Endothelial cell of umbilical vein (primary cell): ENCODE data around the gene SBK1. TPM values are rescaled to one million over a fixed set of nuclear protein-coding genes. Genes with fewer than 3 reads are reported as not detected.

Experiments
- BruUV-seq: library from RNA; stranded (reverse); fragments of 400-500 nt; replicated peaks from 2 replicates; lab custom pipeline; 2021; lab: Mats Ljungman, UMichigan
- CTCF ChIA-PET: fragments of 300-600, 350-600 bp; sonication (Branson Sonifier 250); formaldehyde crosslinking; loops from one replicate; lab custom pipeline; 2021; ENCODE audit warnings: antibody characterized with exemption, inconsistent platforms; lab: Charles Lee
- POLR2A ChIA-PET: fragments of 300-600, 350-600 bp; sonication (Branson Sonifier 250); formaldehyde crosslinking; loops from one replicate; lab custom pipeline; 2021; ENCODE audit warnings: antibody characterized with exemption, inconsistent platforms; lab: Charles Lee
- DNase-seq: peaks from one replicate; pipeline ENCODE4 v3.0.0-alpha.2; 2011; ENCODE audit warnings: low read depth, low spot score
- FAIRE-seq: peaks from 2 replicates; lab custom pipeline; 2011; peaks lifted over from hg19 to GRCh38; lab: Jason Lieb, UNC
- H2AFZ ChIP-seq: 2 replicates; pipeline ENCODE4 v1.6.0; 2012; ENCODE audit warnings: low read depth, low read length, control low read depth, inconsistent platforms
- H3K27ac ChIP-seq: 2 replicates; pipeline ENCODE4 v1.5.1; 2011; ENCODE audit warnings: low read depth, mild to moderate bottlenecking, control low read depth, low read length, moderate library complexity; ENCODE audit not compliant: insufficient read depth
- H3K27me3 ChIP-seq, 2 experiments: 2 replicates each; pipeline versions ENCODE4 v1.6.0 to v1.6.1; 2011; ENCODE audit warnings: low read length in 2 of 2, mixed read lengths in 1 of 2; ENCODE audit not compliant: control insufficient read depth in 2 of 2, insufficient read depth in 2 of 2
- H3K36me3 ChIP-seq, 2 experiments: 2 replicates in 1 of 2; 3 replicates in 1 of 2; pipeline ENCODE4 v1.5.1; 2011; ENCODE audit warnings: low read length in 2 of 2, mild to moderate bottlenecking in 1 of 2, moderate library complexity in 1 of 2; ENCODE audit not compliant: control insufficient read depth in 2 of 2, insufficient read depth in 2 of 2; ENCODE audit errors: extremely low read depth in 1 of 2
- H3K4me1 ChIP-seq: 3 replicates; pipeline ENCODE4 v1.5.1; 2011; ENCODE audit warnings: mild to moderate bottlenecking, low read length; ENCODE audit not compliant: control insufficient read depth, insufficient read depth; ENCODE audit errors: extremely low read depth
- H3K4me2 ChIP-seq: 2 replicates; pipeline ENCODE4 v1.6.1; 2011; ENCODE audit warnings: low read length, control low read depth, mixed read lengths; ENCODE audit not compliant: insufficient read depth
- H3K4me3 ChIP-seq, 3 experiments: fragments of 200-600 bp in 1 of 3; sonication (generic), shearing (Covaris generic) in 1 of 3; replicated peaks in 1 of 3; 2 replicates each; pipeline ENCODE4 v1.5.1; 2011 to 2016; ENCODE audit warnings: control low read depth in 3 of 3, low read length in 3 of 3, mild to moderate bottlenecking in 2 of 3, inconsistent platforms in 1 of 3, low read depth in 1 of 3, moderate library complexity in 1 of 3; ENCODE audit not compliant: insufficient read depth in 1 of 3
- H3K79me2 ChIP-seq: 2 replicates; pipeline ENCODE4 v1.6.0; 2012; ENCODE audit warnings: low read length, inconsistent platforms; ENCODE audit not compliant: control insufficient read depth, insufficient read depth
- H3K9ac ChIP-seq: replicated peaks from 2 replicates; pipeline ENCODE3; 2011; ENCODE audit warnings: low read length, control low read depth; ENCODE audit not compliant: insufficient read depth; ENCODE audit errors: extremely low read depth
- H3K9me1 ChIP-seq: replicated peaks from 3 replicates; pipeline ENCODE4 v1.6.0; 2011; ENCODE audit warnings: mild to moderate bottlenecking, low read length; ENCODE audit not compliant: control insufficient read depth, insufficient read depth; ENCODE audit errors: extremely low read depth
- H3K9me3 ChIP-seq: replicated peaks from 2 replicates; pipeline ENCODE4 v1.5.1; 2012; ENCODE audit warnings: low read length, inconsistent platforms; ENCODE audit not compliant: control insufficient read depth, insufficient read depth
- H4K20me1 ChIP-seq: replicated peaks from 2 replicates; pipeline ENCODE3; 2011; ENCODE audit warnings: mild to moderate bottlenecking, low read length; ENCODE audit not compliant: control insufficient read depth, insufficient read depth; ENCODE audit errors: extremely low read depth
- EZH2 ChIP-seq: IDR thresholded peaks from 2 replicates; pipeline ENCODE4 v1.6.1; 2012; ENCODE audit warnings: borderline replicate concordance, low read depth, mild to moderate bottlenecking, moderate library complexity, low read length, inconsistent platforms; ENCODE audit not compliant: severe bottlenecking
- FOS ChIP-seq: IDR thresholded peaks from 2 replicates; pipeline ENCODE4 v1.6.1; 2011; ENCODE audit warnings: mild to moderate bottlenecking, low read length, moderate library complexity, borderline replicate concordance; ENCODE audit not compliant: insufficient read depth
- GATA2 ChIP-seq: IDR thresholded peaks from 2 replicates; pipeline ENCODE4 v1.7.0; 2011; ENCODE audit warnings: low read depth, mild to moderate bottlenecking, moderate library complexity, mixed read lengths, low read length; ENCODE audit not compliant: insufficient read length, insufficient read depth
- JUN ChIP-seq: IDR thresholded peaks from 2 replicates; pipeline ENCODE4 v1.6.1; 2011; ENCODE audit warnings: borderline replicate concordance, low read depth; ENCODE audit not compliant: insufficient read length, insufficient read depth
- MYC ChIP-seq: IDR thresholded peaks from one replicate; pipeline ENCODE4 v1.6.1; 2011; ENCODE audit warnings: mild to moderate bottlenecking, low read depth, low read length
- POLR2A ChIP-seq: IDR thresholded peaks from 2 replicates; pipeline ENCODE4 v1.6.1; 2012; ENCODE audit warnings: low read depth, mild to moderate bottlenecking, control low read depth, low read length
- POLR2AphosphoS5 ChIP-seq: IDR thresholded peaks from 2 replicates; pipeline ENCODE4 v1.6.1; 2012; ENCODE audit warnings: low read depth, mild to moderate bottlenecking, control low read depth, low read length, moderate library complexity; ENCODE audit not compliant: insufficient read depth
- dilution Hi-C: fragments of 300-500 bp; cut with MboI; formaldehyde crosslinking; loops from one replicate; pipeline ENCODE4 v1.15.0; 2019; ENCODE audit warnings: low sequenced_read_pairs; ENCODE audit not compliant: extremely low pct_ligation_motif_present
- intact Hi-C: fragments of 100-400 bp; cut with micrococcal nuclease; formaldehyde crosslinking; loops from one replicate; pipeline ENCODE4 v1.10.0; 2022
- polyA plus RNA-seq, 4 experiments: library from polyadenylated mRNA; depleted of rRNA in 3 of 4; stranded (reverse) in 3 of 4; unstranded in 1 of 4; fragments of >200 nt; gene quantifications; 2 replicates each; pipeline versions ENCODE4 v1.2.1 to v1.2.3, GENCODE V29; 2011 to 2012; ENCODE audit warnings: missing spikeins in 1 of 4
- total RNA-seq: library from RNA; stranded (reverse); gene quantifications from 2 replicates; pipeline ENCODE4 v1.2.3, GENCODE V29; 2021
- TF ChIP-seq, protein P1 (sequence below), 2 donors: IDR thresholded peaks; 1 replicate in 1 of 2; 2 replicates in 1 of 2; pipeline ENCODE4 v1.5.1; 2011; ENCODE audit warnings: low read length in 2 of 2, mild to moderate bottlenecking in 2 of 2, moderate library complexity in 2 of 2, control low read depth in 1 of 2, inconsistent platforms in 1 of 2, low read depth in 1 of 2; ENCODE audit not compliant: insufficient read depth in 1 of 2; ENCODE audit errors: extremely low read depth in 1 of 2
- TF ChIP-seq, protein P2 (sequence below): IDR thresholded peaks from 2 replicates; pipeline ENCODE4 v1.6.1; 2011; ENCODE audit not compliant: insufficient read depth, insufficient read length

The SBK1 gene
- total and polyA plus RNA-seq, 2 donors (not counting 3 experiments of a cell fraction or from before 2014, with no cell fraction given), result 0.19 to 0.51 TPM

DNA sequence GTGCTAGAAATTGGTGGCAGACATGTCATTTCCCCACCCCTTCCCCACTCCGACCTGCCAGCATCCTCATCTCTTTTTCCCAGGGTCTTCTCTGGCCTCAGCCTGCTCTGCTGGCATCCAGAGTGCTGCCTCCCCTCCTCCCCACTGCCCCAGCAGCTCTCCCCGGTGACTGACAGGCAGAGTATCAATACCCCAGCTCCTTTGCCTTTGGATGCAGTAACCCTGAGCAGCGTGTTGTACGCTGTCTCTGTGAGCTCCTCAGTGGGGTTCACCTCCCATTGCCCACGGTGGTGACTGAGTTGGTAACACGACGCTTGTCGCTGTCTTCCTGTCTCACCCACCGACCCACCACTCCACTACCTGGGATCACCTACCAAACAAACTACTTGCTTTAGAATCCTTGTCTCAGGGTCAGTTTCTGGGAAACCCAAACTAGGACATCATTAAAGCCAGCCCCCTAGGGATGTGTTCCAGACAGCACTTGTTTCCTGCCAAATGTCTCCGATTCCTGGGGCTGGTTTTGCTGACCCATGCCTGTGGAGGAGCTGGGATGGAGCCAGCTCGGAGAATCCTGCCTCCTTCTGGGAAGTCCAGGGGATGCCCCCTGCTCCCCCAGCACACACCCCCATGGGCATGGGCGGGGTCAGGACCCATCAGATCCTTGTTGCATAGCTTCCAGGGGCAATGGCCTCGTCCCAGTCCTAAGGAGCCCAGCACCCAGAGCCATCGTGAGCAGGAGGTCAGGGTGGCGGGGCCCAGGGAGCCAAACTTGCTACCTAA, 8.3 kb upstream of the SBK1 start:
- Histone ChIP-seq H3K4me3 (no peak overlapping the region), H3K79me2 (no peaks in the 10 kb centered on the region), H3K4me2 (no peak overlapping the region), H3K27me3 (peaks cover 0 to 7% of the 10 kb centered on the region in 2 experiments), H3K9me1 (no peaks in the 10 kb centered on the region), H2AFZ (no peak overlapping the region), H3K27ac (no peak overlapping the region), H3K9me3 (no peaks in the 10 kb centered on the region), H4K20me1 (no peaks in the 10 kb centered on the region), H3K9ac (no peak overlapping the region), H3K4me1 (no peaks in the 10 kb centered on the region), H3K36me3 (no peaks in the 10 kb centered on the region)
- no peak for TF ChIP-seq GATA2
- TF ChIP-seq, protein P1, sequence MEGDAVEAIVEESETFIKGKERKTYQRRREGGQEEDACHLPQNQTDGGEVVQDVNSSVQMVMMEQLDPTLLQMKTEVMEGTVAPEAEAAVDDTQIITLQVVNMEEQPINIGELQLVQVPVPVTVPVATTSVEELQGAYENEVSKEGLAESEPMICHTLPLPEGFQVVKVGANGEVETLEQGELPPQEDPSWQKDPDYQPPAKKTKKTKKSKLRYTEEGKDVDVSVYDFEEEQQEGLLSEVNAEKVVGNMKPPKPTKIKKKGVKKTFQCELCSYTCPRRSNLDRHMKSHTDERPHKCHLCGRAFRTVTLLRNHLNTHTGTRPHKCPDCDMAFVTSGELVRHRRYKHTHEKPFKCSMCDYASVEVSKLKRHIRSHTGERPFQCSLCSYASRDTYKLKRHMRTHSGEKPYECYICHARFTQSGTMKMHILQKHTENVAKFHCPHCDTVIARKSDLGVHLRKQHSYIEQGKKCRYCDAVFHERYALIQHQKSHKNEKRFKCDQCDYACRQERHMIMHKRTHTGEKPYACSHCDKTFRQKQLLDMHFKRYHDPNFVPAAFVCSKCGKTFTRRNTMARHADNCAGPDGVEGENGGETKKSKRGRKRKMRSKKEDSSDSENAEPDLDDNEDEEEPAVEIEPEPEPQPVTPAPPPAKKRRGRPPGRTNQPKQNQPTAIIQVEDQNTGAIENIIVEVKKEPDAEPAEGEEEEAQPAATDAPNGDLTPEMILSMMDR (IDR thresholded peaks at IDR 0.05; ENCODE audit: extremely low read depth in 1 of 2, insufficient read depth in 1 of 2, low read depth in 1 of 2, low read length in 2 of 2), result no peak
- no peak for TF ChIP-seq FOS
- TF ChIP-seq POLR2AphosphoS5, result no peak
- TF ChIP-seq JUN, result no peak
- TF ChIP-seq, protein P2, sequence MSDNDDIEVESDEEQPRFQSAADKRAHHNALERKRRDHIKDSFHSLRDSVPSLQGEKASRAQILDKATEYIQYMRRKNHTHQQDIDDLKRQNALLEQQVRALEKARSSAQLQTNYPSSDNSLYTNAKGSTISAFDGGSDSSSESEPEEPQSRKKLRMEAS, result no peak
- no peak for TF ChIP-seq POLR2A
- no peak for TF ChIP-seq MYC
- TF ChIP-seq EZH2, result no peak
- intact Hi-C loops (no loop called here), dilution Hi-C loops (no loop called here)
- no TSS peak for BruUV-seq
- ChIA-PET CTCF (interaction anchor here (0.7 kb wide), 1 partner anchor 33 kb away, joined by 3 read pairs; no protein-coding TSS in a partner anchor), POLR2A (no interaction called here)
- FAIRE-seq (no peak), DNase-seq (no peak)
